Mammary epithelial cell (primary cell): ENCODE data around the gene OR6V1.

Source experiments
- EZH2 ChIP-seq: IDR thresholded peaks from 2 replicates; pipeline ENCODE4 v1.6.1; 2012; ENCODE audit warnings: low read length, inconsistent platforms, borderline replicate concordance
- TF ChIP-seq, protein P1 (sequence below), 2 donors: IDR thresholded peaks in 1 of 2; conservative IDR thresholded peaks in 1 of 2; 2 replicates each; pipeline ENCODE4 v1.5.1; 2011 to 2012; ENCODE audit warnings: inconsistent platforms in 2 of 2, low read length in 2 of 2, mild to moderate bottlenecking in 2 of 2, control low read depth in 1 of 2, low read depth in 1 of 2; ENCODE audit not compliant: insufficient read depth in 1 of 2; ENCODE audit errors: extremely low read depth in 1 of 2

DNA sequence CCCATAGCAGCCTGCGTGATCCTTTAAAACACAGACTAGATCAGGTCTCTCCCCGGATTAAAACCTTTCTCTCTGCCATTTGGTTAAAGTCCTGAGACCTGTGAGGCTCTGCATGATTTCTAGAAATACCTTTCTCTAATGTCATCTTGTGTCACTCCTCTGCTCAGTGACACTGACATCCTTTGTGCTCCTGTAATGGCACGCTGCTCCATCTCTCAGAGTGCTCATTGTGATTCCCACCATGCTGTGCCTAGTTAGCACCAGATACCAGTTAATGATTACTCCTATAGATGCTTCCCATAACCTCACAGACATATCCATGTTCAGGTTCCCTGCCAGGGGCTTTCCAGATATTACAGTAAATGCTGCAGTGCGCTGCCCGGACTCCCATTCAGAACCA lies 13.5 kb upstream of the OR6V1 start:
- TF ChIP-seq, protein P1, sequence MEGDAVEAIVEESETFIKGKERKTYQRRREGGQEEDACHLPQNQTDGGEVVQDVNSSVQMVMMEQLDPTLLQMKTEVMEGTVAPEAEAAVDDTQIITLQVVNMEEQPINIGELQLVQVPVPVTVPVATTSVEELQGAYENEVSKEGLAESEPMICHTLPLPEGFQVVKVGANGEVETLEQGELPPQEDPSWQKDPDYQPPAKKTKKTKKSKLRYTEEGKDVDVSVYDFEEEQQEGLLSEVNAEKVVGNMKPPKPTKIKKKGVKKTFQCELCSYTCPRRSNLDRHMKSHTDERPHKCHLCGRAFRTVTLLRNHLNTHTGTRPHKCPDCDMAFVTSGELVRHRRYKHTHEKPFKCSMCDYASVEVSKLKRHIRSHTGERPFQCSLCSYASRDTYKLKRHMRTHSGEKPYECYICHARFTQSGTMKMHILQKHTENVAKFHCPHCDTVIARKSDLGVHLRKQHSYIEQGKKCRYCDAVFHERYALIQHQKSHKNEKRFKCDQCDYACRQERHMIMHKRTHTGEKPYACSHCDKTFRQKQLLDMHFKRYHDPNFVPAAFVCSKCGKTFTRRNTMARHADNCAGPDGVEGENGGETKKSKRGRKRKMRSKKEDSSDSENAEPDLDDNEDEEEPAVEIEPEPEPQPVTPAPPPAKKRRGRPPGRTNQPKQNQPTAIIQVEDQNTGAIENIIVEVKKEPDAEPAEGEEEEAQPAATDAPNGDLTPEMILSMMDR (conservative IDR thresholded peaks at IDR 0.05 in 1 of 2, IDR thresholded peaks at IDR 0.05 in 1 of 2; ENCODE audit: extremely low read depth in 1 of 2, insufficient read depth in 1 of 2, low read depth in 1 of 2, low read length in 2 of 2), result no peak
- TF ChIP-seq EZH2, result no peak
